ENCODE data around the gene SERBP1.
A peak's percentile ranks its signal among the peaks of the same experiment; 100 is the strongest.

SERBP1 gene

GRCh38 chr1:67408148-67408547 lies 22.1 kb downstream of the SERBP1 start:
- no peak for DNase-seq (ENCODE audit: low read depth in 1 of 2, low spot score in 1 of 2)

- DNase-seq (ENCODE audit: low read depth in 1 of 2, low spot score in 1 of 2): no peak
These were observed 22.7 kb downstream of the SERBP1 start for GRCh38 chr1:67407498-67407897.

GRCh38 chr1:67405473-67406245 lies 24.5 kb downstream of the SERBP1 start:
- DNase-seq (ENCODE audit: low read depth in 1 of 2, low spot score in 1 of 2): no peak

GRCh38 chr1:67404212-67404620 lies 26.0 kb downstream of the SERBP1 start:
- DNase-seq (ENCODE audit: low read depth in 1 of 2, low spot score in 1 of 2): no peak

- DNase-seq (ENCODE audit: low read depth in 1 of 2, low spot score in 1 of 2): no peak
These were observed 28.8 kb downstream of the SERBP1 start for GRCh38 chr1:67401443-67401842.

- peak in 1 of 2 donors; percentile 51 for DNase-seq (ENCODE audit: low read depth in 1 of 2, low spot score in 1 of 2)
These were observed 30.0 kb downstream of the SERBP1 start for GRCh38 chr1:67400029-67400786.

GRCh38 chr1:67399199-67399993 lies 30.8 kb downstream of the SERBP1 start:
- DNase-seq (ENCODE audit: low read depth in 1 of 2, low spot score in 1 of 2): no peak

GRCh38 chr1:67394548-67394947 lies 35.7 kb downstream of the SERBP1 start:
- DNase-seq (ENCODE audit: low read depth in 1 of 2, low spot score in 1 of 2): no peak

GRCh38 chr1:67393737-67394136 lies 36.5 kb downstream of the SERBP1 start:
- no peak for DNase-seq (ENCODE audit: low read depth in 1 of 2, low spot score in 1 of 2)

- DNase-seq (ENCODE audit: low read depth in 1 of 2, low spot score in 1 of 2): no peak
These were observed 37.0 kb downstream of the SERBP1 start for GRCh38 chr1:67393240-67393639.

- no peak for DNase-seq (ENCODE audit: low read depth in 1 of 2, low spot score in 1 of 2)
These were observed 39.9 kb downstream of the SERBP1 start for GRCh38 chr1:67390041-67390887.

- DNase-seq (ENCODE audit: low read depth in 1 of 2, low spot score in 1 of 2): no peak
These were observed 46.1 kb downstream of the SERBP1 start for GRCh38 chr1:67383999-67384638.

- DNase-seq (ENCODE audit: low read depth in 1 of 2, low spot score in 1 of 2): no peak
These were observed 47.9 kb downstream of the SERBP1 start for GRCh38 chr1:67382292-67382691.

- no peak for DNase-seq (ENCODE audit: low read depth in 1 of 2, low spot score in 1 of 2)
These were observed 49.0 kb downstream of the SERBP1 start for GRCh38 chr1:67381154-67381553.

GRCh38 chr1:67377253-67377652 lies 52.9 kb downstream of the SERBP1 start:
- no peak for DNase-seq (ENCODE audit: low read depth in 1 of 2, low spot score in 1 of 2)

GRCh38 chr1:67376381-67376780 lies 53.8 kb downstream of the SERBP1 start:
- DNase-seq (ENCODE audit: low read depth in 1 of 2, low spot score in 1 of 2): no peak

- DNase-seq (ENCODE audit: low read depth in 1 of 2, low spot score in 1 of 2): no peak
These were observed 57.3 kb downstream of the SERBP1 start for GRCh38 chr1:67372898-67373297.

- no peak for DNase-seq (ENCODE audit: low read depth in 1 of 2, low spot score in 1 of 2)
These were observed 58.1 kb downstream of the SERBP1 start for GRCh38 chr1:67372136-67372535.

GRCh38 chr1:67371681-67372080 lies 58.5 kb downstream of the SERBP1 start:
- no peak for DNase-seq (ENCODE audit: low read depth in 1 of 2, low spot score in 1 of 2)

GRCh38 chr1:67371043-67371442 lies 59.2 kb downstream of the SERBP1 start:
- no peak for DNase-seq (ENCODE audit: low read depth in 1 of 2, low spot score in 1 of 2)

Measured in activated CD4-positive, alpha-beta T cell treated with anti-CD3 and anti-CD28 coated beads, Interleukin-2, amount 50 U/mL, for 24 hours (primary cell).